GM23338 (cell line): ENCODE measurements around the gene MMRN2. TPM values are rescaled to one million over a fixed set of nuclear protein-coding genes. Genes with fewer than 3 reads are reported as not detected.

ENCODE experiments used
- ATAC-seq: fragments of 200-7000 bp; cut with Tn5 transposase; 3 replicates; pipeline ENCODE4 v1.9.1; 2020
- DNase-seq: peaks from one replicate; pipeline ENCODE4 v3.0.0-alpha.2; 2015; ENCODE audit warnings: low spot score
- H2AFZ ChIP-seq: fragments of 200-600 bp; sonication (generic); 2 replicates; pipeline ENCODE4 v1.8.0; 2016; ENCODE audit warnings: antibody characterized with exemption, mild to moderate bottlenecking, moderate library complexity
- H3F3A ChIP-seq: fragments of 200-600 bp; sonication (generic); replicated peaks from 2 replicates; pipeline ENCODE4 v1.8.0; 2017; ENCODE audit warnings: antibody characterized with exemption, mixed run types, low read depth
- H3K27ac ChIP-seq: fragments of 200-600 bp; sonication (generic); 2 replicates; pipeline ENCODE4 v1.6.1; 2016; ENCODE audit warnings: low read depth
- H3K27me3 ChIP-seq: fragments of 200-600 bp; sonication (generic); 2 replicates; pipeline ENCODE4 v1.8.0; 2016; ENCODE audit warnings: mild to moderate bottlenecking, mixed run types, moderate library complexity; ENCODE audit not compliant: insufficient read depth
- H3K36me3 ChIP-seq: fragments of 200-600 bp; sonication (generic); 2 replicates; pipeline ENCODE4 v1.8.0; 2016; ENCODE audit warnings: mild to moderate bottlenecking; ENCODE audit not compliant: insufficient read depth
- H3K4me1 ChIP-seq: fragments of 200-600 bp; sonication (generic); 2 replicates; pipeline ENCODE4 v1.8.0; 2016; ENCODE audit warnings: mild to moderate bottlenecking, moderate library complexity; ENCODE audit not compliant: insufficient read depth
- H3K4me2 ChIP-seq: fragments of 200-600 bp; sonication (generic); 2 replicates; pipeline ENCODE4 v1.7.1; 2017; ENCODE audit warnings: mixed run types
- H3K4me3 ChIP-seq: fragments of 200-600 bp; sonication (generic); 2 replicates; pipeline ENCODE4 v1.6.1; 2016; ENCODE audit warnings: mixed run types
- H3K79me2 ChIP-seq: fragments of 200-600 bp; sonication (generic); replicated peaks from 2 replicates; pipeline ENCODE4 v1.8.0; 2017; ENCODE audit warnings: mild to moderate bottlenecking; ENCODE audit not compliant: insufficient read depth
- H3K9me2 ChIP-seq: fragments of 200-600 bp; sonication (generic); 2 replicates; pipeline ENCODE4 v1.8.0; 2017; ENCODE audit not compliant: insufficient read depth
- H4K20me1 ChIP-seq: fragments of 200-600 bp; sonication (generic); replicated peaks from 2 replicates; pipeline ENCODE4 v1.8.0; 2017; ENCODE audit warnings: mild to moderate bottlenecking; ENCODE audit not compliant: insufficient read depth
- H3K27ac Mint-ChIP-seq: 2 replicates; pipeline ENCODE4 v1.8.0; 2020; ENCODE audit warnings: inconsistent platforms, mild to moderate bottlenecking, moderate library complexity, mixed read lengths
- H3K27me3 Mint-ChIP-seq: 3 replicates; pipeline ENCODE4 v1.8.0; 2022; ENCODE audit warnings: low read depth, mild to moderate bottlenecking, moderate library complexity, mixed read lengths, inconsistent platforms; ENCODE audit not compliant: insufficient read depth, poor library complexity
- H3K36me3 Mint-ChIP-seq: 3 replicates; pipeline ENCODE4 v1.8.0; 2021; ENCODE audit warnings: low read depth, mild to moderate bottlenecking, inconsistent platforms, moderate library complexity, mixed read lengths
- H3K4me1 Mint-ChIP-seq: 3 replicates; pipeline ENCODE4 v1.8.0; 2020; ENCODE audit warnings: mild to moderate bottlenecking, inconsistent platforms, mixed read lengths
- H3K4me3 Mint-ChIP-seq: 3 replicates; pipeline ENCODE4 v1.8.0; 2021; ENCODE audit warnings: moderate library complexity, mild to moderate bottlenecking, inconsistent platforms, mixed read lengths
- H3K9me3 Mint-ChIP-seq: 3 replicates; pipeline ENCODE4 v1.8.0; 2020; ENCODE audit warnings: moderate library complexity, mild to moderate bottlenecking, inconsistent platforms, mixed read lengths
- CREB1 ChIP-seq: fragments of 250-450 bp; sonication (Bioruptor Pico); IDR thresholded peaks from 2 replicates; pipeline ENCODE4 v1.5.0; 2020; ENCODE audit warnings: low read depth, mild to moderate bottlenecking, moderate library complexity
- ETS1 ChIP-seq: IDR thresholded peaks from 2 replicates; pipeline ENCODE4 v1.6.1; 2016; ENCODE audit warnings: antibody characterized with exemption
- JUNB ChIP-seq: IDR thresholded peaks from one replicate; pipeline ENCODE4 v1.6.1; 2016; ENCODE audit warnings: antibody characterized with exemption; ENCODE audit not compliant: unreplicated experiment
- NANOG ChIP-seq: IDR thresholded peaks from 2 replicates; pipeline ENCODE4 v1.6.1; 2016; ENCODE audit warnings: antibody characterized with exemption, borderline replicate concordance
- STAT1 ChIP-seq: IDR thresholded peaks from one replicate; pipeline ENCODE4 v1.6.1; 2016; ENCODE audit warnings: antibody characterized with exemption; ENCODE audit not compliant: unreplicated experiment
- ZNF114 ChIP-seq: fragments of 250-450 bp; sonication (Bioruptor Pico); IDR thresholded peaks from 2 replicates; pipeline ENCODE4 v1.5.0; 2020; ENCODE audit warnings: mild to moderate bottlenecking, moderate library complexity
- ZNF331 ChIP-seq: fragments of 250-450 bp; sonication (Bioruptor Pico); IDR thresholded peaks from 2 replicates; pipeline ENCODE4 v1.5.0; 2020; ENCODE audit warnings: low read depth, mild to moderate bottlenecking, moderate library complexity
- polyA plus RNA-seq: library from polyadenylated mRNA; unstranded; fragments of >200 nt; fragmentation: Nextera tagmentation; extraction: Ambion mirVana; gene quantifications from 2 replicates; pipeline ENCODE4 v1.2.1, GENCODE V29; 2016
- total RNA-seq: library from RNA; depleted of rRNA; stranded (reverse); fragments of >200 nt; shearing (Covaris generic); gene quantifications from 2 replicates; pipeline ENCODE4 v1.2.3, GENCODE V29; 2014
- TF ChIP-seq, protein P1 (sequence below): fragments of 250-450 bp; sonication (Bioruptor Pico); IDR thresholded peaks from 2 replicates; pipeline ENCODE4 v1.5.0; 2020; ENCODE audit warnings: mild to moderate bottlenecking, moderate library complexity
- TF ChIP-seq, protein P2 (sequence below), 2 experiments: fragments of 200-600 bp in 1 of 2; sonication (generic) in 1 of 2; conservative IDR thresholded peaks; 2 replicates each; pipeline versions ENCODE4 v1.5.1 to v1.6.1; 2016 to 2017; ENCODE audit warnings: antibody characterized with exemption in 2 of 2, low read depth in 2 of 2, mild to moderate bottlenecking in 2 of 2, moderate library complexity in 1 of 2
- TF ChIP-seq, protein P3 (sequence below): IDR thresholded peaks from one replicate; pipeline ENCODE4 v1.6.1; 2018; ENCODE audit warnings: antibody characterized with exemption; ENCODE audit not compliant: unreplicated experiment

The MMRN2 gene
- total and polyA plus RNA-seq, 2 experiments from 2014 or later, result 0.32 to 2.4 TPM

DNA sequence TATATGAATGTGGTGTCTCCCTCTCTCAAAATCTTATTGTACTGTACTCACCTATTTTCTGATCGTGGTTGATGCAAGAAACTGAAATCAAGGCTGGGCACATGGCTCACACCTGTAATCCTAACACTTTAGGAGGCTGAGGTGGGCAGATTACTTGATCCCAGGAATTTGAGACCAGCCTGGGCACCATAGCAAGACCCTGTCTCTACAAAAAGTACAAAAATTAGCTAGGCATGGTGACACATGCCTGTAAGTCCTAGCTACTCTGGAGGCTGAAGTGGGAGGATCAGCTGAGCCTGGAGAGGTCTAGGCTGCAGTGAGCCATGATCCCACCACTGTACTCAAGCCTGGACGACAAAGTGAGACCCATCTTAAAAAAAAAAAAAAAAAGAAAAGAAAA lies 16.0 kb downstream of the MMRN2 start:
- Mint-ChIP-seq H3K4me1 (peaks cover 9% of the 10 kb centered on the region), H3K36me3 (no peaks in the 10 kb centered on the region), H3K4me3 (no peak overlapping the region), H3K9me3 (no peaks in the 10 kb centered on the region), H3K27me3 (peaks cover 39% of the 10 kb centered on the region), H3K27ac (no peak overlapping the region)
- H3K79me2 ChIP-seq, result no peaks in the 10 kb centered on the region
- H3K4me1 ChIP-seq, result peaks cover 6% of the 10 kb centered on the region; the same call in 1 of the 2 replicates
- no peaks in the 10 kb centered on the region for H3K36me3 ChIP-seq
- no peak overlapping the region for H3K4me2 ChIP-seq
- no peak for ATAC-seq
- H3K27ac ChIP-seq, result no peak overlapping the region
- H2AFZ ChIP-seq, result no peak overlapping the region
- no peaks in the 10 kb centered on the region for H3F3A ChIP-seq
- TF ChIP-seq, protein P1, sequence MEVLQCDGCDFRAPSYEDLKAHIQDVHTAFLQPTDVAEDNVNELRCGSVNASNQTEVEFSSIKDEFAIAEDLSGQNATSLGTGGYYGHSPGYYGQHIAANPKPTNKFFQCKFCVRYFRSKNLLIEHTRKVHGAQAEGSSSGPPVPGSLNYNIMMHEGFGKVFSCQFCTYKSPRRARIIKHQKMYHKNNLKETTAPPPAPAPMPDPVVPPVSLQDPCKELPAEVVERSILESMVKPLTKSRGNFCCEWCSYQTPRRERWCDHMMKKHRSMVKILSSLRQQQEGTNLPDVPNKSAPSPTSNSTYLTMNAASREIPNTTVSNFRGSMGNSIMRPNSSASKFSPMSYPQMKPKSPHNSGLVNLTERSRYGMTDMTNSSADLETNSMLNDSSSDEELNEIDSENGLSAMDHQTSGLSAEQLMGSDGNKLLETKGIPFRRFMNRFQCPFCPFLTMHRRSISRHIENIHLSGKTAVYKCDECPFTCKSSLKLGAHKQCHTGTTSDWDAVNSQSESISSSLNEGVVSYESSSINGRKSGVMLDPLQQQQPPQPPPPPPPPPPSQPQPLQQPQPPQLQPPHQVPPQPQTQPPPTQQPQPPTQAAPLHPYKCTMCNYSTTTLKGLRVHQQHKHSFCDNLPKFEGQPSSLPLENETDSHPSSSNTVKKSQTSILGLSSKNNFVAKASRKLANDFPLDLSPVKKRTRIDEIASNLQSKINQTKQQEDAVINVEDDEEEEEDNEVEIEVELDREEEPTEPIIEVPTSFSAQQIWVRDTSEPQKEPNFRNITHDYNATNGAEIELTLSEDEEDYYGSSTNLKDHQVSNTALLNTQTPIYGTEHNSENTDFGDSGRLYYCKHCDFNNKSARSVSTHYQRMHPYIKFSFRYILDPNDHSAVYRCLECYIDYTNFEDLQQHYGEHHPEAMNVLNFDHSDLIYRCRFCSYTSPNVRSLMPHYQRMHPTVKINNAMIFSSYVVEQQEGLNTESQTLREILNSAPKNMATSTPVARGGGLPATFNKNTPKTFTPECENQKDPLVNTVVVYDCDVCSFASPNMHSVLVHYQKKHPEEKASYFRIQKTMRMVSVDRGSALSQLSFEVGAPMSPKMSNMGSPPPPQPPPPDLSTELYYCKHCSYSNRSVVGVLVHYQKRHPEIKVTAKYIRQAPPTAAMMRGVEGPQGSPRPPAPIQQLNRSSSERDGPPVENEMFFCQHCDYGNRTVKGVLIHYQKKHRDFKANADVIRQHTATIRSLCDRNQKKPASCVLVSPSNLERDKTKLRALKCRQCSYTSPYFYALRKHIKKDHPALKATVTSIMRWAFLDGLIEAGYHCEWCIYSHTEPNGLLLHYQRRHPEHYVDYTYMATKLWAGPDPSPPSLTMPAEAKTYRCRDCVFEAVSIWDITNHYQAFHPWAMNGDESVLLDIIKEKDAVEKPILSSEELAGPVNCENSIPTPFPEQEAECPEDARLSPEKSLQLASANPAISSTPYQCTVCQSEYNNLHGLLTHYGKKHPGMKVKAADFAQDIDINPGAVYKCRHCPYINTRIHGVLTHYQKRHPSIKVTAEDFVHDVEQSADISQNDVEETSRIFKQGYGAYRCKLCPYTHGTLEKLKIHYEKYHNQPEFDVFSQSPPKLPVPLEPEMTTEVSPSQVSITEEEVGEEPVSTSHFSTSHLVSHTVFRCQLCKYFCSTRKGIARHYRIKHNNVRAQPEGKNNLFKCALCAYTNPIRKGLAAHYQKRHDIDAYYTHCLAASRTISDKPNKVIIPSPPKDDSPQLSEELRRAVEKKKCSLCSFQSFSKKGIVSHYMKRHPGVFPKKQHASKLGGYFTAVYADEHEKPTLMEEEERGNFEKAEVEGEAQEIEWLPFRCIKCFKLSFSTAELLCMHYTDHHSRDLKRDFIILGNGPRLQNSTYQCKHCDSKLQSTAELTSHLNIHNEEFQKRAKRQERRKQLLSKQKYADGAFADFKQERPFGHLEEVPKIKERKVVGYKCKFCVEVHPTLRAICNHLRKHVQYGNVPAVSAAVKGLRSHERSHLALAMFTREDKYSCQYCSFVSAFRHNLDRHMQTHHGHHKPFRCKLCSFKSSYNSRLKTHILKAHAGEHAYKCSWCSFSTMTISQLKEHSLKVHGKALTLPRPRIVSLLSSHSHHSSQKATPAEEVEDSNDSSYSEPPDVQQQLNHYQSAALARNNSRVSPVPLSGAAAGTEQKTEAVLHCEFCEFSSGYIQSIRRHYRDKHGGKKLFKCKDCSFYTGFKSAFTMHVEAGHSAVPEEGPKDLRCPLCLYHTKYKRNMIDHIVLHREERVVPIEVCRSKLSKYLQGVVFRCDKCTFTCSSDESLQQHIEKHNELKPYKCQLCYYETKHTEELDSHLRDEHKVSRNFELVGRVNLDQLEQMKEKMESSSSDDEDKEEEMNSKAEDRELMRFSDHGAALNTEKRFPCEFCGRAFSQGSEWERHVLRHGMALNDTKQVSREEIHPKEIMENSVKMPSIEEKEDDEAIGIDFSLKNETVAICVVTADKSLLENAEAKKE (CRISPR knock-in tag), result no peak
- TF ChIP-seq ETS1 (no peak), ZNF331 (CRISPR knock-in tag) (no peak), STAT1 (no peak), NANOG (no peak), ZNF114 (CRISPR knock-in tag) (no peak), JUNB (no peak), CREB1 (CRISPR knock-in tag) (no peak)
- TF ChIP-seq, protein P2, sequence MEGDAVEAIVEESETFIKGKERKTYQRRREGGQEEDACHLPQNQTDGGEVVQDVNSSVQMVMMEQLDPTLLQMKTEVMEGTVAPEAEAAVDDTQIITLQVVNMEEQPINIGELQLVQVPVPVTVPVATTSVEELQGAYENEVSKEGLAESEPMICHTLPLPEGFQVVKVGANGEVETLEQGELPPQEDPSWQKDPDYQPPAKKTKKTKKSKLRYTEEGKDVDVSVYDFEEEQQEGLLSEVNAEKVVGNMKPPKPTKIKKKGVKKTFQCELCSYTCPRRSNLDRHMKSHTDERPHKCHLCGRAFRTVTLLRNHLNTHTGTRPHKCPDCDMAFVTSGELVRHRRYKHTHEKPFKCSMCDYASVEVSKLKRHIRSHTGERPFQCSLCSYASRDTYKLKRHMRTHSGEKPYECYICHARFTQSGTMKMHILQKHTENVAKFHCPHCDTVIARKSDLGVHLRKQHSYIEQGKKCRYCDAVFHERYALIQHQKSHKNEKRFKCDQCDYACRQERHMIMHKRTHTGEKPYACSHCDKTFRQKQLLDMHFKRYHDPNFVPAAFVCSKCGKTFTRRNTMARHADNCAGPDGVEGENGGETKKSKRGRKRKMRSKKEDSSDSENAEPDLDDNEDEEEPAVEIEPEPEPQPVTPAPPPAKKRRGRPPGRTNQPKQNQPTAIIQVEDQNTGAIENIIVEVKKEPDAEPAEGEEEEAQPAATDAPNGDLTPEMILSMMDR (conservative IDR thresholded peaks at IDR 0.05; ENCODE audit: low read depth in 2 of 2), result no peak
- TF ChIP-seq, protein P3, sequence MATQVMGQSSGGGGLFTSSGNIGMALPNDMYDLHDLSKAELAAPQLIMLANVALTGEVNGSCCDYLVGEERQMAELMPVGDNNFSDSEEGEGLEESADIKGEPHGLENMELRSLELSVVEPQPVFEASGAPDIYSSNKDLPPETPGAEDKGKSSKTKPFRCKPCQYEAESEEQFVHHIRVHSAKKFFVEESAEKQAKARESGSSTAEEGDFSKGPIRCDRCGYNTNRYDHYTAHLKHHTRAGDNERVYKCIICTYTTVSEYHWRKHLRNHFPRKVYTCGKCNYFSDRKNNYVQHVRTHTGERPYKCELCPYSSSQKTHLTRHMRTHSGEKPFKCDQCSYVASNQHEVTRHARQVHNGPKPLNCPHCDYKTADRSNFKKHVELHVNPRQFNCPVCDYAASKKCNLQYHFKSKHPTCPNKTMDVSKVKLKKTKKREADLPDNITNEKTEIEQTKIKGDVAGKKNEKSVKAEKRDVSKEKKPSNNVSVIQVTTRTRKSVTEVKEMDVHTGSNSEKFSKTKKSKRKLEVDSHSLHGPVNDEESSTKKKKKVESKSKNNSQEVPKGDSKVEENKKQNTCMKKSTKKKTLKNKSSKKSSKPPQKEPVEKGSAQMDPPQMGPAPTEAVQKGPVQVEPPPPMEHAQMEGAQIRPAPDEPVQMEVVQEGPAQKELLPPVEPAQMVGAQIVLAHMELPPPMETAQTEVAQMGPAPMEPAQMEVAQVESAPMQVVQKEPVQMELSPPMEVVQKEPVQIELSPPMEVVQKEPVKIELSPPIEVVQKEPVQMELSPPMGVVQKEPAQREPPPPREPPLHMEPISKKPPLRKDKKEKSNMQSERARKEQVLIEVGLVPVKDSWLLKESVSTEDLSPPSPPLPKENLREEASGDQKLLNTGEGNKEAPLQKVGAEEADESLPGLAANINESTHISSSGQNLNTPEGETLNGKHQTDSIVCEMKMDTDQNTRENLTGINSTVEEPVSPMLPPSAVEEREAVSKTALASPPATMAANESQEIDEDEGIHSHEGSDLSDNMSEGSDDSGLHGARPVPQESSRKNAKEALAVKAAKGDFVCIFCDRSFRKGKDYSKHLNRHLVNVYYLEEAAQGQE, result no peak
- no peaks in the 10 kb centered on the region for H4K20me1 ChIP-seq
- H3K9me2 ChIP-seq, result no peaks in the 10 kb centered on the region
- DNase-seq, result no peak
- no peak overlapping the region for H3K4me3 ChIP-seq
- H3K27me3 ChIP-seq, result peaks cover 8% of the 10 kb centered on the region; the same call in 1 of the 2 replicates
